OCI-LY3 (cell line): Measurements from ENCODE around the gene HMSD.

ENCODE experiments used
- H2AFZ ChIP-seq: fragments of 200-600, 300-600 bp; shearing (Covaris generic); 2 replicates; pipeline ENCODE4 v1.6.0; 2014; ENCODE audit warnings: antibody characterized with exemption, low read depth, low read length
- H3K27ac ChIP-seq: fragments of 200-600, 300-600 bp; sonication (generic); 2 replicates; pipeline ENCODE4 v1.5.1; 2014; ENCODE audit warnings: mild to moderate bottlenecking, low read length, moderate library complexity, mixed read lengths
- H3K27me3 ChIP-seq: fragments of 200-600, 300-600 bp; sonication (generic); 2 replicates; pipeline ENCODE4 v1.6.1; 2014; ENCODE audit warnings: low read depth, low read length, mixed read lengths
- H3K36me3 ChIP-seq: fragments of 200-600, 300-600 bp; sonication (generic); replicated peaks from 2 replicates; pipeline ENCODE3; 2014; ENCODE audit warnings: low read depth, low read length, mixed read lengths
- H3K4me1 ChIP-seq: fragments of 300-600, 200-600 bp; sonication (generic); 2 replicates; pipeline ENCODE4 v1.6.1; 2014; ENCODE audit warnings: low read length, mixed read lengths
- H3K4me2 ChIP-seq: fragments of 200-600, 300-600 bp; sonication (generic); 2 replicates; pipeline ENCODE4 v1.6.1; 2014; ENCODE audit warnings: low read length, mixed read lengths
- H3K4me3 ChIP-seq: fragments of 300-600, 200-600 bp; sonication (generic); 2 replicates; pipeline ENCODE4 v1.5.1; 2014; ENCODE audit warnings: antibody characterized with exemption, mild to moderate bottlenecking, low read length, moderate library complexity
- H3K79me2 ChIP-seq: fragments of 300-600, 200-600 bp; shearing (Covaris generic); 2 replicates; pipeline ENCODE4 v1.6.1; 2014; ENCODE audit warnings: mild to moderate bottlenecking, low read length, mixed read lengths
- H3K9ac ChIP-seq: fragments of 300-600, 200-600 bp; shearing (Covaris generic); 2 replicates; pipeline ENCODE4 v1.6.0; 2014; ENCODE audit warnings: mild to moderate bottlenecking, low read length, moderate library complexity
- H3K9me3 ChIP-seq: fragments of 200-600, 300-600 bp; shearing (Covaris generic); 2 replicates; pipeline ENCODE4 v1.6.1; 2014; ENCODE audit warnings: low read length, mixed read lengths; ENCODE audit not compliant: insufficient read depth
- H4K20me1 ChIP-seq: fragments of 200-600, 300-600 bp; sonication (generic); 2 replicates; pipeline ENCODE4 v1.6.1; 2016; ENCODE audit warnings: low read length, mixed read lengths; ENCODE audit not compliant: insufficient read depth
- EZH2phosphoT487 ChIP-seq: fragments of 200-600 bp; shearing (Covaris generic); IDR thresholded peaks from 2 replicates; pipeline ENCODE4 v1.6.1; 2018; ENCODE audit warnings: antibody characterized with exemption, mixed run types, low read depth
- TF ChIP-seq, protein P1 (sequence below): fragments of 200-600, 300-600 bp; sonication (generic); IDR thresholded peaks from 2 replicates; pipeline ENCODE4 v1.5.1; 2014; ENCODE audit warnings: antibody characterized with exemption, low read length, low read depth

The HMSD gene

DNA sequence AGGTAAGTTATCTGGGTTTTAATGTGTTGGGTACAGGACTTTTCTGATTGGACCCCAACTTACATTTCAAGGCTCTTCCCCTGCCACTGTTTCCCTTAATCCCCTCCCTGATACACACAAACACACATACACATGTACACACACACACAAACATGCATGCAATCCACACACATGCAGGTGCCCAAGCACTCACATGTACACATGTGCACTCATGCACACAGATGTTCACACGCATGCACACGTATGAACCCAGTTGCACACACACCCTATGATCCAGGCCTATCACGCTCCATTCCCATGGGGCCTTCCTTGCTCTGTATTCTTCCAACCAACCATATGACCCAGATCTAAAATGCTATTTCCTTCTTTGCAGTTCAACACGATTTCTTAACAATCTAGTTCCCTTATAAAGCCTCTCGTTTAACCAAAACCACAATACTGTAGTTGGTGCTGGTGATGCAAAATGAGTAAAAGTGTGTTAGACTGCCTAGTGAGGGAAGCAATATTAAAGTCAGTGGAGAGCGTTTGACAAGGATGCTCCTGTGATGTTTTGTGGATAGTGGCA lies 31.9 kb downstream of the HMSD start:
- Histone ChIP-seq H2AFZ (no peak overlapping the region), H3K79me2 (no peaks in the 10 kb centered on the region), H4K20me1 (no peaks in the 10 kb centered on the region), H3K4me3 (no peak overlapping the region), H3K36me3 (no peaks in the 10 kb centered on the region), H3K27ac (no peak overlapping the region), H3K9me3 (no peaks in the 10 kb centered on the region), H3K4me2 (no peak overlapping the region), H3K27me3 (no peaks in the 10 kb centered on the region), H3K9ac (no peak overlapping the region), H3K4me1 (peaks cover 30% of the 10 kb centered on the region)
- TF ChIP-seq, protein P1, sequence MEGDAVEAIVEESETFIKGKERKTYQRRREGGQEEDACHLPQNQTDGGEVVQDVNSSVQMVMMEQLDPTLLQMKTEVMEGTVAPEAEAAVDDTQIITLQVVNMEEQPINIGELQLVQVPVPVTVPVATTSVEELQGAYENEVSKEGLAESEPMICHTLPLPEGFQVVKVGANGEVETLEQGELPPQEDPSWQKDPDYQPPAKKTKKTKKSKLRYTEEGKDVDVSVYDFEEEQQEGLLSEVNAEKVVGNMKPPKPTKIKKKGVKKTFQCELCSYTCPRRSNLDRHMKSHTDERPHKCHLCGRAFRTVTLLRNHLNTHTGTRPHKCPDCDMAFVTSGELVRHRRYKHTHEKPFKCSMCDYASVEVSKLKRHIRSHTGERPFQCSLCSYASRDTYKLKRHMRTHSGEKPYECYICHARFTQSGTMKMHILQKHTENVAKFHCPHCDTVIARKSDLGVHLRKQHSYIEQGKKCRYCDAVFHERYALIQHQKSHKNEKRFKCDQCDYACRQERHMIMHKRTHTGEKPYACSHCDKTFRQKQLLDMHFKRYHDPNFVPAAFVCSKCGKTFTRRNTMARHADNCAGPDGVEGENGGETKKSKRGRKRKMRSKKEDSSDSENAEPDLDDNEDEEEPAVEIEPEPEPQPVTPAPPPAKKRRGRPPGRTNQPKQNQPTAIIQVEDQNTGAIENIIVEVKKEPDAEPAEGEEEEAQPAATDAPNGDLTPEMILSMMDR, result no peak
- TF ChIP-seq EZH2phosphoT487, result no peak

DNA sequence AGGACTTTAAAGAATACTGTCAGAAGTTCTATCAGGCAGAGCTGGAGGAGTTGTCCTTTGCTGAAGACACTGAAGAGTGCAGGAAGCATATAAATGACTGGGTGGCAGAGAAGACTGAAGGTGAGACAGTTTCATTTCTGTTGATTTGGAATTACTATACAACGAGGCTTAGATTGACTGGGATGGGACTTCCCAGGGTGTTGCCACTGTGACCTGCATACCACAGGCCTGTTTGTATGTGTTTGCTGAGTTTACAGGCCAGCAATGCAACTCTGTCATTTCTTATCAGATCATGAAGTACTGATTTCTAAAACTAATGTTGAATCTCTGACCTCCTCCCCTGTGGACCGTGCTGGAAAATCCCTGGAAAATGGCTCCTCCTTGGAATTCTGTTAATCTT lies 32.6 kb downstream of the HMSD start:
- H2AFZ ChIP-seq, result no peak overlapping the region
- TF ChIP-seq, protein P1, result no peak
- no peak for TF ChIP-seq EZH2phosphoT487
- H3K9me3 ChIP-seq, result no peaks in the 10 kb centered on the region
- peaks cover 23% of the 10 kb centered on the region for H3K4me1 ChIP-seq
- no peak overlapping the region for H3K27ac ChIP-seq
- no peaks in the 10 kb centered on the region for H3K27me3 ChIP-seq
- no peak overlapping the region for H3K4me2 ChIP-seq
- H3K79me2 ChIP-seq, result no peaks in the 10 kb centered on the region
- H3K9ac ChIP-seq, result no peak overlapping the region
- no peaks in the 10 kb centered on the region for H3K36me3 ChIP-seq
- H3K4me3 ChIP-seq, result no peak overlapping the region
- H4K20me1 ChIP-seq, result no peaks in the 10 kb centered on the region

DNA sequence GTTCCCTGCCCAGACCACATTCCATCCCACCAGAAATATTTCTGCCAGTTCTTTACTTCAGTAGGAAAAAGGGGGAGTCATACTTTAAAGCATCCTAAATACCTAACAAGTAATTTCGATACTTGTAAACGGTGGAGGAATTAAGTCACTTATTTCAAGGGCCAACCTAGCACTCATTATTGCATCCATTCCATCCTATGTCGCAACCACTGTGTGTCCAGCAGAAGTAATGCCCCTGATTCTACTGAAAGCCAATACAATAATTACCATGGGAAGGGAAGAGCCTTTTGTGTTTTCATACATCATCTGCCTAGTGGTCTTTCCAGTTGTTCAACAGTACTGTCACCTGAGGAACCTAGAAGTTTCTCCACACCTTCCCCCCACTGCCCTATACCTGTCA lies 33.3 kb downstream of the HMSD start:
- Histone ChIP-seq H3K79me2 (no peaks in the 10 kb centered on the region), H4K20me1 (no peaks in the 10 kb centered on the region), H3K27me3 (no peaks in the 10 kb centered on the region), H3K4me2 (no peak overlapping the region), H3K4me1 (peaks cover 16% of the 10 kb centered on the region), H3K9ac (no peak overlapping the region), H3K9me3 (no peaks in the 10 kb centered on the region), H3K4me3 (no peak overlapping the region), H3K36me3 (peaks cover 3% of the 10 kb centered on the region), H2AFZ (no peak overlapping the region), H3K27ac (no peak overlapping the region)
- TF ChIP-seq EZH2phosphoT487, result no peak
- TF ChIP-seq, protein P1, result no peak

DNA sequence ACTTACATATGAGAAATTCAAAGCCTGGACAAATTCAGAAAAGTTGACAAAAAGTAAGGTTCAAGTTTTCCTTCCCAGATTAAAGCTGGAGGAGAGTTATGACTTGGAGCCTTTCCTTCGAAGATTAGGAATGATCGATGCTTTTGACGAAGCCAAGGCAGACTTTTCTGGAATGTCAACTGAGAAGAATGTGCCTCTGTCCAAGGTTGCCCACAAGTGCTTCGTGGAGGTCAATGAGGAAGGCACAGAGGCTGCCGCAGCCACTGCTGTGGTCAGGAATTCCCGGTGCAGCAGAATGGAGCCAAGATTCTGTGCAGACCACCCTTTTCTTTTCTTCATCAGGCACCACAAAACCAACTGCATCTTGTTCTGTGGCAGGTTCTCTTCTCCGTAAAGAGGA lies 37.8 kb downstream of the HMSD start:
- Histone ChIP-seq H4K20me1 (no peaks in the 10 kb centered on the region), H3K36me3 (peaks cover 3% of the 10 kb centered on the region), H3K9ac (no peak overlapping the region), H2AFZ (no peak overlapping the region), H3K4me2 (no peak overlapping the region), H3K27me3 (no peaks in the 10 kb centered on the region), H3K79me2 (no peaks in the 10 kb centered on the region), H3K4me3 (no peak overlapping the region), H3K4me1 (no peaks in the 10 kb centered on the region), H3K27ac (no peak overlapping the region), H3K9me3 (no peaks in the 10 kb centered on the region)
- TF ChIP-seq EZH2phosphoT487, result no peak
- TF ChIP-seq, protein P1, result no peak
